Measurements from ENCODE around the gene ACAD8.

DNA sequence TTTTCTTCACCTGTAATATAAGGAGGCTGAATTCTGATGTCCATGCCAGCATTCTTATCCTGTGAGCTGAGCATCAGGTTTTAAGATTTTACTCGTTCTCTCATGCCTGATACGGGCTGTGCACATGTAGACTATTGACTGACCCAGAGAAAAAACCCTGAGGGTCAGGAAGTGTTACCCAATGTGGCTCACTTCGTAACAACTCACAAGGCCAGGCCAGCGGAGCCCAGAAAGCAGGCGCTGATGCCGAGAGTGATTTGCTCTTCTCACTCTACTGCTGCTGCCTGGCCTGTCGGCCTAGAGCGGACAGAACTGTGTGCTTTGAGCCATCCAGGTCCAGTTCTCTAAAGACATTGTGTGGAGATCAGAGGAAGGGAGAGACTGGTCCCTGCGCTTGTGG, 11.0 kb upstream of the ACAD8 start:
- TF ChIP-seq, protein P1, sequence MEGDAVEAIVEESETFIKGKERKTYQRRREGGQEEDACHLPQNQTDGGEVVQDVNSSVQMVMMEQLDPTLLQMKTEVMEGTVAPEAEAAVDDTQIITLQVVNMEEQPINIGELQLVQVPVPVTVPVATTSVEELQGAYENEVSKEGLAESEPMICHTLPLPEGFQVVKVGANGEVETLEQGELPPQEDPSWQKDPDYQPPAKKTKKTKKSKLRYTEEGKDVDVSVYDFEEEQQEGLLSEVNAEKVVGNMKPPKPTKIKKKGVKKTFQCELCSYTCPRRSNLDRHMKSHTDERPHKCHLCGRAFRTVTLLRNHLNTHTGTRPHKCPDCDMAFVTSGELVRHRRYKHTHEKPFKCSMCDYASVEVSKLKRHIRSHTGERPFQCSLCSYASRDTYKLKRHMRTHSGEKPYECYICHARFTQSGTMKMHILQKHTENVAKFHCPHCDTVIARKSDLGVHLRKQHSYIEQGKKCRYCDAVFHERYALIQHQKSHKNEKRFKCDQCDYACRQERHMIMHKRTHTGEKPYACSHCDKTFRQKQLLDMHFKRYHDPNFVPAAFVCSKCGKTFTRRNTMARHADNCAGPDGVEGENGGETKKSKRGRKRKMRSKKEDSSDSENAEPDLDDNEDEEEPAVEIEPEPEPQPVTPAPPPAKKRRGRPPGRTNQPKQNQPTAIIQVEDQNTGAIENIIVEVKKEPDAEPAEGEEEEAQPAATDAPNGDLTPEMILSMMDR (IDR thresholded peaks at IDR 0.05; ENCODE audit: low read depth, low read length), result no peak
- TF ChIP-seq POLR2A (IDR thresholded peaks at IDR 0.05; ENCODE audit: extremely low read depth, insufficient read length) (no peak), MYC (IDR thresholded peaks at IDR 0.05; ENCODE audit: low read depth, low read length) (no peak)
- TF ChIP-seq, protein P2, sequence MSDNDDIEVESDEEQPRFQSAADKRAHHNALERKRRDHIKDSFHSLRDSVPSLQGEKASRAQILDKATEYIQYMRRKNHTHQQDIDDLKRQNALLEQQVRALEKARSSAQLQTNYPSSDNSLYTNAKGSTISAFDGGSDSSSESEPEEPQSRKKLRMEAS (IDR thresholded peaks at IDR 0.05; ENCODE audit: low read depth, low read length), result no peak

Measured in NB4 (cell line).